Tibial nerve (tissue), 4 donors: Measurements from ENCODE around the gene TICAM2. TPM values are rescaled to one million over a fixed set of nuclear protein-coding genes. Genes with fewer than 3 reads are reported as not detected.
A peak's percentile ranks its signal among the peaks of the same experiment; 100 is the strongest.

Experiments used
- DNase-seq, 2 donors: peaks; one replicate each; pipeline ENCODE4 v3.0.0-alpha.2; 2019; ENCODE audit warnings: low spot score in 2 of 2
- H3K27ac ChIP-seq, 4 donors: fragments of 200-600 bp; sonication (generic) in 3 of 4; one replicate each; pipeline ENCODE4 v1.5.1; 2017 to 2019; ENCODE audit warnings: mild to moderate bottlenecking in 1 of 4
- H3K27me3 ChIP-seq, 2 donors: fragments of 200-600 bp; sonication (generic) in 1 of 2; one replicate each; pipeline versions ENCODE4 v1.5.1 to v1.6.0; 2017 to 2019
- H3K36me3 ChIP-seq, 3 donors: fragments of 200-600 bp; sonication (generic); one replicate each; pipeline ENCODE4 v1.5.1; 2018 to 2019
- H3K4me1 ChIP-seq, 4 donors: fragments of 200-600 bp; sonication (generic) in 3 of 4; one replicate each; pipeline ENCODE4 v1.5.1; 2017 to 2019
- H3K4me3 ChIP-seq, 4 donors: fragments of 200-600 bp; sonication (generic) in 3 of 4; one replicate each; pipeline ENCODE4 v1.5.1; 2017 to 2019; ENCODE audit warnings: mild to moderate bottlenecking in 1 of 4, moderate library complexity in 1 of 4
- H3K9me3 ChIP-seq, 4 donors: fragments of 200-600 bp; sonication (generic) in 3 of 4; one replicate each; pipeline ENCODE4 v1.5.1; 2017 to 2019
- EP300 ChIP-seq, 2 donors: sonication (generic); formaldehyde crosslinking; IDR thresholded peaks; one replicate each; pipeline ENCODE4 v1.6.1; 2017; ENCODE audit warnings: antibody characterized with exemption in 2 of 2, mild to moderate bottlenecking in 1 of 2
- POLR2A ChIP-seq, 2 donors: fragments of 450-650 bp; IDR thresholded peaks; one replicate each; pipeline ENCODE4 v1.6.1; 2017; ENCODE audit warnings: antibody characterized with exemption in 2 of 2, mild to moderate bottlenecking in 2 of 2, moderate library complexity in 2 of 2
- WGBS, 2 donors: methylation state at CpG; one replicate each; pipeline ENCODE4 v1.1.5; 2018; 5-methylcytosine and 5-hydroxymethylcytosine counted together
- total RNA-seq, 4 donors: library from RNA; depleted of rRNA; stranded (reverse); fragments of >200 nt; gene quantifications; one replicate each; pipeline ENCODE4 v1.1.0, GENCODE V29; 2016
- TF ChIP-seq, protein P1 (sequence below), 5 experiments: fragments of 200-600 bp in 3 of 5; fragments of 450-650 bp in 2 of 5; sonication (generic) in 3 of 5; IDR thresholded peaks; one replicate each; pipeline ENCODE4 v1.5.1; 2016 to 2019; ENCODE audit warnings: antibody characterized with exemption in 5 of 5, mild to moderate bottlenecking in 3 of 5, moderate library complexity in 2 of 5

Gene TICAM2
- total RNA-seq, 4 donors from 2014 or later = 1.0 to 2.8 (median 1.8) TPM

DNA sequence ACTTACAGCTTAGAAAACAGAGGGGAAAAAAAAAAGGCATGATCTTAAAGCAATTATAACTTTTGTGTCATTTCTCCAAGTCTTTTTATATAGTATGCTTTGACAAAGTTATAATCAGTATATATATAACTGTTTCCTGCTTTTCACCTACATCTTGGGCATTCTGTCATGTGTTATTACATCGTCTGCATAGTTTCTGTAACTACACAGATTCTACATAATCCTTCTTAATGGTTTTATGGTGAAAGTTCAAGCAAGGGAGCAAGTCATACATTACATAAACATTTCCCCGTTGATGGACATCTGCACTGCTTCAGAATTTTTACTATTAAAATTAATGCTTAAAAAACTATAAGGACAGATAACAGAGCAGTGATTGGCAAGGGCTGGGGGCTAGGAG lies 69.8 kb downstream of the TICAM2 start:
- H3K36me3 ChIP-seq = peaks cover 0 to 14% (median 0%) of the 10 kb centered on the region in 3 donors
- H3K9me3 ChIP-seq = no peaks in the 10 kb centered on the region
- 43% methylated on average over 2 of the region's 2 CpGs for WGBS, 2 donors
- DNase-seq = no peak
- TF ChIP-seq EP300 (IDR thresholded peaks at IDR 0.05) = no peak
- TF ChIP-seq, protein P1, sequence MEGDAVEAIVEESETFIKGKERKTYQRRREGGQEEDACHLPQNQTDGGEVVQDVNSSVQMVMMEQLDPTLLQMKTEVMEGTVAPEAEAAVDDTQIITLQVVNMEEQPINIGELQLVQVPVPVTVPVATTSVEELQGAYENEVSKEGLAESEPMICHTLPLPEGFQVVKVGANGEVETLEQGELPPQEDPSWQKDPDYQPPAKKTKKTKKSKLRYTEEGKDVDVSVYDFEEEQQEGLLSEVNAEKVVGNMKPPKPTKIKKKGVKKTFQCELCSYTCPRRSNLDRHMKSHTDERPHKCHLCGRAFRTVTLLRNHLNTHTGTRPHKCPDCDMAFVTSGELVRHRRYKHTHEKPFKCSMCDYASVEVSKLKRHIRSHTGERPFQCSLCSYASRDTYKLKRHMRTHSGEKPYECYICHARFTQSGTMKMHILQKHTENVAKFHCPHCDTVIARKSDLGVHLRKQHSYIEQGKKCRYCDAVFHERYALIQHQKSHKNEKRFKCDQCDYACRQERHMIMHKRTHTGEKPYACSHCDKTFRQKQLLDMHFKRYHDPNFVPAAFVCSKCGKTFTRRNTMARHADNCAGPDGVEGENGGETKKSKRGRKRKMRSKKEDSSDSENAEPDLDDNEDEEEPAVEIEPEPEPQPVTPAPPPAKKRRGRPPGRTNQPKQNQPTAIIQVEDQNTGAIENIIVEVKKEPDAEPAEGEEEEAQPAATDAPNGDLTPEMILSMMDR (IDR thresholded peaks at IDR 0.05) = no peak
- TF ChIP-seq POLR2A (IDR thresholded peaks at IDR 0.05) = no peak
- peaks cover 0 to 89% (median 51%) of the 10 kb centered on the region in 4 donors for H3K4me1 ChIP-seq
- no peak overlapping the region for H3K4me3 ChIP-seq
- H3K27ac ChIP-seq = no peak overlapping the region
- H3K27me3 ChIP-seq = no peaks in the 10 kb centered on the region

DNA sequence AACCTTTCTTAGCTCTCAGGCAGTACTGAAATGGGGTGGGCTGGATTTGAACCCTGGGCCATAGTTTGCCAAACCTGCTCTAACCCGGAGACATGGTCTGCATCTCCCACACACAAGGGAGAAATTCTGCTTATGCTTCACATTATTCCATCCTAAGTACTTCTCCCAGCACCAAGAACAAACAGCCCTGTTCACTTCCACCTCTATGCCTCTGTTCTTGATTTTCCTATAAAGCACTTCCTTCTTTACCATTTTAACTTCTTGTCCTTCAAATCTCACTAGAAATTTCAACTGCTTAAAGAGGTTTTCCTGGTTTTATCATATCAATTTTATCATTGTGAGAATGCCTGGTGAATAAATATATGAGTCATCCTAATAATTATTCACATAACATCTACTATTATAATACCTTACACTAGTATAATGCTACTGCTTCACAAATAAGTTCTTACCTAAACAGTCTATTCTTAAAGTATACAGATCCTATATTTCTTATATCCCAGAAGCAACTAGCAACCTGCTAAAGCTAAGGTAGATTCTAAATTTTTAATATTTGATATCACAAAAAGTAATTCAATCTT lies 70.4 kb downstream of the TICAM2 start:
- H3K27me3 ChIP-seq = no peaks in the 10 kb centered on the region
- WGBS, 2 donors = 62 to 66% methylated on average over 1 of the region's 1 CpG
- no peaks in the 10 kb centered on the region for H3K9me3 ChIP-seq
- no peak overlapping the region for H3K4me3 ChIP-seq
- peaks cover 0 to 89% (median 47%) of the 10 kb centered on the region in 4 donors for H3K4me1 ChIP-seq
- H3K36me3 ChIP-seq = peaks cover 0 to 14% (median 0%) of the 10 kb centered on the region in 3 donors
- no peak for DNase-seq
- H3K27ac ChIP-seq = no peak overlapping the region
- TF ChIP-seq, protein P1 (IDR thresholded peaks at IDR 0.05) = no peak
- TF ChIP-seq EP300 (IDR thresholded peaks at IDR 0.05) (no peak), POLR2A (IDR thresholded peaks at IDR 0.05) (no peak)

DNA sequence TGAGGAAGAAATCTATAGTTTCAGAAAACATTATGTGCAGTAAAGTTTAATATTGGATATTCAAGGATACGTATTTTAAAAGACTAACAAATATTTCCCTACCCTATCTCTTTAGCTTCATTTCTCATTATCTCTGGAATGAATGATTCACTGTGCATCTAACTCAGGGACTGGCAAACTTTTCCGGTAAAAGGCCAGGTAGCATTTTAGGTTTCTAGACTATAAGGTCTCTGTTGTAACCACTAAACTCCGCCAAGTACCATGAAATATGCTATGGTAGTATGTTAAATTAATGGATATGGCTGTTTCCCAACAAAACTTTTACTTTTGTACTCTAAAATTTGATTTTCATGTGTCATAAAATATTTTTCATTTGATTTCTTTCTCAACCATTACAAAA lies 70.9 kb downstream of the TICAM2 start:
- DNase-seq = no peak
- Histone ChIP-seq H3K36me3 (peaks cover 0 to 11% (median 0%) of the 10 kb centered on the region in 3 donors), H3K27me3 (no peaks in the 10 kb centered on the region), H3K27ac (no peak overlapping the region), H3K4me1 (peaks cover 0 to 89% (median 48%) of the 10 kb centered on the region in 4 donors), H3K9me3 (no peaks in the 10 kb centered on the region), H3K4me3 (no peak overlapping the region)
- WGBS, 2 donors = 94 to 97% methylated on average over 3 of the region's 3 CpGs
- TF ChIP-seq EP300 (IDR thresholded peaks at IDR 0.05) = no peak
- TF ChIP-seq, protein P1 (IDR thresholded peaks at IDR 0.05) = no peak
- TF ChIP-seq POLR2A (IDR thresholded peaks at IDR 0.05) = no peak

DNA sequence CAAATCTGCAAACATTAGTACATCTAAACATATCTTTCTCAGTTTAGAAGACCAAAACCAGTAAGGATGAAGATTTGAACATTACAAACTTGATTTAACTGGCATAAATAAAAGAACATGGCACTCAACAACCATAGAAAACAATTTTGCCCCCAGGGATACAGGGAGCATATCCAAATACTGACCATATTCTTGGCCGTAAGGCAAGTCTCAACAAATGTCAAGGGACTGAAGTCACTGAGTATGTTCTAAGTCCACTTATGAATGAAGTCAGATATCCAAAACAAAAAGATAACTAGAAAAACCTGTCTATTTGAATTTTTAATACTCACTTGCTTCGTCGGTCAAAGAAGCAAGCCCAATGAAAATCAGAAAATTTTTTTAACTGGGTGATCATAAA lies 71.9 kb downstream of the TICAM2 start:
- WGBS, 2 donors = 43 to 48% methylated on average over 3 of the region's 3 CpGs
- Histone ChIP-seq H3K27me3 (no peaks in the 10 kb centered on the region), H3K4me3 (no peak overlapping the region), H3K4me1 (peaks cover 0 to 91% (median 47%) of the 10 kb centered on the region in 4 donors), H3K27ac (peak overlapping the region in 1 of 4 donors; percentile 20), H3K9me3 (no peaks in the 10 kb centered on the region), H3K36me3 (peaks cover 0 to 3% (median 0%) of the 10 kb centered on the region in 3 donors)
- TF ChIP-seq EP300 (IDR thresholded peaks at IDR 0.05) (no peak), POLR2A (IDR thresholded peaks at IDR 0.05) (no peak)
- no peak for DNase-seq

Other genes with a start within 250 kb of the TICAM2 start
- gene FEM1C, start 57.7 kb downstream of the TICAM2 start, total RNA-seq = 10 to 100 TPM; 16.9 to 24.5 (median 20.3) TPM
- 10 to 100 TPM; 58.5 to 82.5 (median 76.4) TPM for gene TMED7, start 23.6 kb upstream of the TICAM2 start, total RNA-seq
- gene CDO1, start 214.2 kb upstream of the TICAM2 start, total RNA-seq = 1,000 to 10,000 TPM in 2 of 4 donors, 100 to 1,000 TPM in 2; 536 to 1,379 (median 988) TPM
- gene ATG12, start 239.1 kb upstream of the TICAM2 start, total RNA-seq = 10 to 100 TPM; 36.0 to 68.1 (median 49.7) TPM
- gene AP3S1, start 239.5 kb upstream of the TICAM2 start, total RNA-seq = 10 to 100 TPM; 46.0 to 72.0 (median 46.6) TPM